HepG2 (cell line): ENCODE data around the gene LAG3. TPM values are rescaled to one million over a fixed set of nuclear protein-coding genes. Genes with fewer than 3 reads are reported as not detected.
A peak's percentile ranks its signal among the peaks of the same experiment; 100 is the strongest.

ENCODE experiments used
- CHD4 ChIP-seq: fragments of 200-600 bp; sonication (generic); IDR thresholded peaks from 2 replicates; pipeline ENCODE4 v1.7.0; 2017; ENCODE audit warnings: mild to moderate bottlenecking, low read length, borderline replicate concordance
- KAT7 ChIP-seq: IDR thresholded peaks from 2 replicates; pipeline ENCODE4 v1.6.1; 2018; ENCODE audit warnings: borderline replicate concordance, missing compliant biosample characterization
- NCOA2 ChIP-seq: sonication (generic); formaldehyde crosslinking; IDR thresholded peaks from 2 replicates; pipeline ENCODE4 v1.8.0; 2022; ENCODE audit warnings: inconsistent platforms
- ZNF317 ChIP-seq: sonication (generic); formaldehyde crosslinking; IDR thresholded peaks from 2 replicates; pipeline ENCODE4 v1.5.0; 2020; ENCODE audit warnings: mild to moderate bottlenecking, missing genetic modification reagents
- ZNF768 ChIP-seq: sonication (generic); formaldehyde crosslinking; IDR thresholded peaks from 2 replicates; pipeline ENCODE4 v1.4.0; 2020; ENCODE audit warnings: missing genetic modification reagents
- ZNF777 ChIP-seq: sonication (generic); formaldehyde crosslinking; IDR thresholded peaks from 2 replicates; pipeline ENCODE4 v1.4.0; 2020; ENCODE audit warnings: missing genetic modification reagents
- polyA plus RNA-seq, 8 experiments: library from polyadenylated mRNA; depleted of rRNA in 3 of 8; stranded (reverse) in 7 of 8; unstranded in 1 of 8; fragments of >200 nt; fragmentation: Illumina TruSeq in 4 of 8; extraction: Trizol in 4 of 8; gene quantifications; 2 replicates each; pipeline versions ENCODE4 v1.2.1 to v1.2.3, GENCODE V29; 2011 to 2016; ENCODE audit warnings: low read depth in 4 of 8, missing spikeins in 1 of 8, mixed read lengths in 1 of 8; ENCODE audit not compliant: insufficient read depth in 1 of 8
- total RNA-seq, 5 experiments: library from RNA; depleted of rRNA; stranded (reverse); fragments of >200 nt; fragmentation: Illumina TruSeq; extraction: Trizol; gene quantifications; 2 replicates each; pipeline ENCODE4 v1.2.3, GENCODE V29; 2016; ENCODE audit warnings: low read depth in 1 of 5
- TF ChIP-seq, protein P1 (sequence below): sonication (generic); formaldehyde crosslinking; IDR thresholded peaks from 2 replicates; pipeline ENCODE4 v1.5.0; 2020; ENCODE audit warnings: mild to moderate bottlenecking, missing genetic modification reagents
- TF ChIP-seq, protein P2 (sequence below): sonication (generic); formaldehyde crosslinking; IDR thresholded peaks from 2 replicates; pipeline ENCODE4 v1.4.0; 2020; ENCODE audit warnings: missing genetic modification reagents
- TF ChIP-seq, protein P3 (sequence below): sonication (generic); formaldehyde crosslinking; IDR thresholded peaks from 2 replicates; pipeline ENCODE4 v1.4.0; 2020; ENCODE audit warnings: low read depth, missing genetic modification reagents
- TF ChIP-seq, protein P4 (sequence below): sonication (generic); formaldehyde crosslinking; IDR thresholded peaks from 2 replicates; pipeline ENCODE4 v1.9.0; 2021; ENCODE audit warnings: missing genetic modification reagents, borderline replicate concordance
- TF ChIP-seq, protein P5 (sequence below): sonication (generic); formaldehyde crosslinking; IDR thresholded peaks from 2 replicates; pipeline ENCODE4 v1.8.1; 2023; ENCODE audit warnings: mild to moderate bottlenecking, inconsistent platforms, moderate library complexity, missing genetic modification reagents, borderline replicate concordance
- TF ChIP-seq, protein P6 (sequence below): sonication (generic); formaldehyde crosslinking; IDR thresholded peaks from 2 replicates; pipeline ENCODE4 v1.8.1; 2023; ENCODE audit warnings: mild to moderate bottlenecking, moderate library complexity, missing genetic modification reagents

The LAG3 gene
- total and polyA plus RNA-seq, 2 of the 13 experiments (the other 11 are each of a cell fraction or from before 2014, with no cell fraction given) = 0.11 to 0.26 TPM

DNA sequence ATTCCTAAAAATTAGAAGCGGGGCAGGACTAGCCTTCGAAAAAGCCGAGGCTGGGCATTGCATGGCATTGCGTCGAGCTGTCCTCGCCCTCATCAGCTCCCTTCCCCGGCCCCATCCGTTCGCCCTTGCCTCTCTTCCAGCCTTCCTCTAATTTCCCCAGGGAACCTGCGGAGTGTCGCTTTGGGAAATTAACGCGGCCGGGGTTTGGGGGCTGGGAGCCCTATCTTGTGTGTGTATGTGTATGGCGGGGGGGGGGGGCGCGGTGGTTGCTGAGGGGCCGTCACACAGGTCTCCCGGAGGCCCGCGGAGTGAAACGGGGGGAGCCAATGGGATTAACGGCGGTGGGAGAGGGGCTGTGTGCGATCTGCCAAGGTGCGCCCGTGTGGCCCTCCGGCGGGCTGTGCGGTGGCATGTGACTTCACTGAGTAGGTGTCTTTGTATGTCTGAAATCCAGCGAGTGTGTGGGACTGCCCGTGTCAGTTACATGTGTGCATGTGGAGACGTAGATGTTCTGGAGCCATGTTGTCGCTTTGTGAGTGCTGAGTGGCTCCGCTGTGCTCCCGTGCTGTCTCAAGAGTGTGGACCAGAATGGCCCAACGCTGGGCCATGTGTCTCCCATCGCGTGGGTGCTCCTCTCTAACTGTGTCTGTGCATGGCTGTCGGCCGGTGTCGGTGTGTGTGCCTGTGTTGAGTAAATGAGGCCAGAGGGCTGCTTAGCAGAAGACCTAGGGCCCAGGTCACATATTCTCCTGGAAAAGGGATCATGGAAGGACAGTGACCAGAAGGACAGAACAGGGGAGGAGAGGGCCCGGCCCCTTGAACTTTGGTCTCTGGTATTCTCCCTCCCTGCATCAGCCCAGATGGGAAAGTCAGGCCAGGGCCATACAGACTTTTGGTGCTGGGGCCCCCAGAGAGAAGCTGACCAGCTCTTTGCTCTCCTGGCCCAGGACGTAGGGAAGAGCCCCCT is 4.7 kb upstream of the LAG3 start (continued):
- TF ChIP-seq, protein P1, sequence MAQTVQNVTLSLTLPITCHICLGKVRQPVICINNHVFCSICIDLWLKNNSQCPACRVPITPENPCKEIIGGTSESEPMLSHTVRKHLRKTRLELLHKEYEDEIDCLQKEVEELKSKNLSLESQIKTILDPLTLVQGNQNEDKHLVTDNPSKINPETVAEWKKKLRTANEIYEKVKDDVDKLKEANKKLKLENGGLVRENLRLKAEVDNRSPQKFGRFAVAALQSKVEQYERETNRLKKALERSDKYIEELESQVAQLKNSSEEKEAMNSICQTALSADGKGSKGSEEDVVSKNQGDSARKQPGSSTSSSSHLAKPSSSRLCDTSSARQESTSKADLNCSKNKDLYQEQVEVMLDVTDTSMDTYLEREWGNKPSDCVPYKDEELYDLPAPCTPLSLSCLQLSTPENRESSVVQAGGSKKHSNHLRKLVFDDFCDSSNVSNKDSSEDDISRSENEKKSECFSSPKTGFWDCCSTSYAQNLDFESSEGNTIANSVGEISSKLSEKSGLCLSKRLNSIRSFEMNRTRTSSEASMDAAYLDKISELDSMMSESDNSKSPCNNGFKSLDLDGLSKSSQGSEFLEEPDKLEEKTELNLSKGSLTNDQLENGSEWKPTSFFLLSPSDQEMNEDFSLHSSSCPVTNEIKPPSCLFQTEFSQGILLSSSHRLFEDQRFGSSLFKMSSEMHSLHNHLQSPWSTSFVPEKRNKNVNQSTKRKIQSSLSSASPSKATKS (CRISPR knock-in tag) = peak; percentile 81; the same call in 1 of the 2 replicates
- TF ChIP-seq ZNF768 (CRISPR knock-in tag) (no peak), NCOA2 (CRISPR knock-in tag) (peak; percentile 45; the same call in 1 of the 2 replicates), CHD4 (no peak), ZNF777 (no peak; the same call in 1 of the 2 replicates), ZNF317 (CRISPR knock-in tag) (0 out of 2 replicates have a peak, but pooled peaks have one; percentile 46), KAT7 (CRISPR knock-in tag) (no peak)
- TF ChIP-seq, protein P2, sequence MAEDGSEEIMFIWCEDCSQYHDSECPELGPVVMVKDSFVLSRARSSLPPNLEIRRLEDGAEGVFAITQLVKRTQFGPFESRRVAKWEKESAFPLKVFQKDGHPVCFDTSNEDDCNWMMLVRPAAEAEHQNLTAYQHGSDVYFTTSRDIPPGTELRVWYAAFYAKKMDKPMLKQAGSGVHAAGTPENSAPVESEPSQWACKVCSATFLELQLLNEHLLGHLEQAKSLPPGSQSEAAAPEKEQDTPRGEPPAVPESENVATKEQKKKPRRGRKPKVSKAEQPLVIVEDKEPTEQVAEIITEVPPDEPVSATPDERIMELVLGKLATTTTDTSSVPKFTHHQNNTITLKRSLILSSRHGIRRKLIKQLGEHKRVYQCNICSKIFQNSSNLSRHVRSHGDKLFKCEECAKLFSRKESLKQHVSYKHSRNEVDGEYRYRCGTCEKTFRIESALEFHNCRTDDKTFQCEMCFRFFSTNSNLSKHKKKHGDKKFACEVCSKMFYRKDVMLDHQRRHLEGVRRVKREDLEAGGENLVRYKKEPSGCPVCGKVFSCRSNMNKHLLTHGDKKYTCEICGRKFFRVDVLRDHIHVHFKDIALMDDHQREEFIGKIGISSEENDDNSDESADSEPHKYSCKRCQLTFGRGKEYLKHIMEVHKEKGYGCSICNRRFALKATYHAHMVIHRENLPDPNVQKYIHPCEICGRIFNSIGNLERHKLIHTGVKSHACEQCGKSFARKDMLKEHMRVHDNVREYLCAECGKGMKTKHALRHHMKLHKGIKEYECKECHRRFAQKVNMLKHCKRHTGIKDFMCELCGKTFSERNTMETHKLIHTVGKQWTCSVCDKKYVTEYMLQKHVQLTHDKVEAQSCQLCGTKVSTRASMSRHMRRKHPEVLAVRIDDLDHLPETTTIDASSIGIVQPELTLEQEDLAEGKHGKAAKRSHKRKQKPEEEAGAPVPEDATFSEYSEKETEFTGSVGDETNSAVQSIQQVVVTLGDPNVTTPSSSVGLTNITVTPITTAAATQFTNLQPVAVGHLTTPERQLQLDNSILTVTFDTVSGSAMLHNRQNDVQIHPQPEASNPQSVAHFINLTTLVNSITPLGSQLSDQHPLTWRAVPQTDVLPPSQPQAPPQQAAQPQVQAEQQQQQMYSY (CRISPR knock-in tag) = peak; percentile 42; the same call in 1 of the 2 replicates
- TF ChIP-seq, protein P3, sequence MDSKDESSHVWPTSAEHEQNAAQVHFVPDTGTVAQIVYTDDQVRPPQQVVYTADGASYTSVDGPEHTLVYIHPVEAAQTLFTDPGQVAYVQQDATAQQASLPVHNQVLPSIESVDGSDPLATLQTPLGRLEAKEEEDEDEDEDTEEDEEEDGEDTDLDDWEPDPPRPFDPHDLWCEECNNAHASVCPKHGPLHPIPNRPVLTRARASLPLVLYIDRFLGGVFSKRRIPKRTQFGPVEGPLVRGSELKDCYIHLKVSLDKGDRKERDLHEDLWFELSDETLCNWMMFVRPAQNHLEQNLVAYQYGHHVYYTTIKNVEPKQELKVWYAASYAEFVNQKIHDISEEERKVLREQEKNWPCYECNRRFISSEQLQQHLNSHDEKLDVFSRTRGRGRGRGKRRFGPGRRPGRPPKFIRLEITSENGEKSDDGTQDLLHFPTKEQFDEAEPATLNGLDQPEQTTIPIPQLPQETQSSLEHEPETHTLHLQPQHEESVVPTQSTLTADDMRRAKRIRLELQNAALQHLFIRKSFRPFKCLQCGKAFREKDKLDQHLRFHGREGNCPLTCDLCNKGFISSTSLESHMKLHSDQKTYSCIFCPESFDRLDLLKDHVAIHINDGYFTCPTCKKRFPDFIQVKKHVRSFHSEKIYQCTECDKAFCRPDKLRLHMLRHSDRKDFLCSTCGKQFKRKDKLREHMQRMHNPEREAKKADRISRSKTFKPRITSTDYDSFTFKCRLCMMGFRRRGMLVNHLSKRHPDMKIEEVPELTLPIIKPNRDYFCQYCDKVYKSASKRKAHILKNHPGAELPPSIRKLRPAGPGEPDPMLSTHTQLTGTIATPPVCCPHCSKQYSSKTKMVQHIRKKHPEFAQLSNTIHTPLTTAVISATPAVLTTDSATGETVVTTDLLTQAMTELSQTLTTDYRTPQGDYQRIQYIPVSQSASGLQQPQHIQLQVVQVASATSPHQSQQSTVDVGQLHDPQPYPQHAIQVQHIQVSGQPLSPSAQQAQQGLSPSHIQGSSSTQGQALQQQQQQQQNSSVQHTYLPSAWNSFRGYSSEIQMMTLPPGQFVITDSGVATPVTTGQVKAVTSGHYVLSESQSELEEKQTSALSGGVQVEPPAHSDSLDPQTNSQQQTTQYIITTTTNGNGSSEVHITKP (CRISPR knock-in tag) = no peak; the same call in 1 of the 2 replicates
- TF ChIP-seq, protein P4, sequence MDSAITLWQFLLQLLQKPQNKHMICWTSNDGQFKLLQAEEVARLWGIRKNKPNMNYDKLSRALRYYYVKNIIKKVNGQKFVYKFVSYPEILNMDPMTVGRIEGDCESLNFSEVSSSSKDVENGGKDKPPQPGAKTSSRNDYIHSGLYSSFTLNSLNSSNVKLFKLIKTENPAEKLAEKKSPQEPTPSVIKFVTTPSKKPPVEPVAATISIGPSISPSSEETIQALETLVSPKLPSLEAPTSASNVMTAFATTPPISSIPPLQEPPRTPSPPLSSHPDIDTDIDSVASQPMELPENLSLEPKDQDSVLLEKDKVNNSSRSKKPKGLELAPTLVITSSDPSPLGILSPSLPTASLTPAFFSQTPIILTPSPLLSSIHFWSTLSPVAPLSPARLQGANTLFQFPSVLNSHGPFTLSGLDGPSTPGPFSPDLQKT (CRISPR knock-in tag) = no peak
- TF ChIP-seq, protein P5, sequence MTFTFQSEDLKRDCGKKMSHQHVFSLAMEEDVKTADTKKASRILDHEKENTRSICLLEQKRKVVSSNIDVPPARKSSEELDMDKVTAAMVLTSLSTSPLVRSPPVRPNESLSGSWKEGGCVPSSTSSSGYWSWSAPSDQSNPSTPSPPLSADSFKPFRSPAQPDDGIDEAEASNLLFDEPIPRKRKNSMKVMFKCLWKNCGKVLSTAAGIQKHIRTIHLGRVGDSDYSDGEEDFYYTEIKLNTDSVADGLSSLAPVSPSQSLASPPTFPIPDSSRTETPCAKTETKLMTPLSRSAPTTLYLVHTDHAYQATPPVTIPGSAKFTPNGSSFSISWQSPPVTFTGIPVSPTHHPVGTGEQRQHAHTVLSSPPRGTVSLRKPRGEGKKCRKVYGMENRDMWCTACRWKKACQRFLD (CRISPR knock-in tag) = peak; percentile 19; the same call in 1 of the 2 replicates
- TF ChIP-seq, protein P6, sequence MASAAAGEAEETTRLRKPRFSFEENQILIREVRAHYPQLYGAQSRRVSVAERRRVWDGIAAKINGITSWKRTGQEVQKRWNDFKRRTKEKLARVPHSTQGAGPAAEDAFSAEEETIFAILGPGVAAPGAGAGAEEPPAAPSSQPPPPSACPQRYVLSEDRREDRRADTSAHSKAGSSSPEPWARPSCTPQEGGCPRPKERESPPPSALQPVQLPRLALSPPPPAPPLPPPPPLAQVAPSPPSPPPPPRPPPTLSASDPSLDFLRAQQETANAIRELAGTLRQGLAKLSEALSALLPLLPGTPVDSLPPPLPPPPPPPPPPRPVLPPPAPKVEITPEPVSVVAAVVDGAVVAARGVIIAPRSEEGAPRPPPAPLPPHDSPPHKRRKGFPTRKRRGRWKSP = no peak; the same call in 1 of the 2 replicates
